Activated CD4-positive, alpha-beta memory T cell treated with anti-CD3 and anti-CD28 coated beads, Interleukin-2, amount 10 ng/mL, durations not matched to agents 7 days and 5 days (primary cell): ENCODE measurements around the gene PDGFRB. TPM values are rescaled to one million over a fixed set of nuclear protein-coding genes. Genes with fewer than 3 reads are reported as not detected.

Experiments
- CTCF ChIA-PET: fragments of 350-600 bp; sonication (Branson Sonifier 250); formaldehyde crosslinking; loops from one replicate; lab custom pipeline; 2021; ENCODE audit warnings: antibody characterized with exemption, inconsistent platforms; lab: Charles Lee
- POLR2A ChIA-PET: fragments of 350-600 bp; sonication (Branson Sonifier 250); formaldehyde crosslinking; loops from one replicate; lab custom pipeline; 2021; ENCODE audit warnings: antibody characterized with exemption; lab: Charles Lee
- DNase-seq: peaks from one replicate; pipeline ENCODE4 v3.0.0-alpha.2; 2020
- H3K27ac Mint-ChIP-seq: one replicate; pipeline ENCODE4 v1.8.0; 2021; ENCODE audit warnings: mild to moderate bottlenecking, mixed read lengths
- H3K27me3 Mint-ChIP-seq: one replicate; pipeline ENCODE4 v1.8.0; 2021; ENCODE audit warnings: mixed read lengths
- H3K36me3 Mint-ChIP-seq: one replicate; pipeline ENCODE4 v1.8.0; 2021; ENCODE audit warnings: low read depth, mixed read lengths
- H3K4me1 Mint-ChIP-seq: one replicate; pipeline ENCODE4 v1.8.0; 2021; ENCODE audit warnings: mixed read lengths
- H3K4me3 Mint-ChIP-seq: one replicate; pipeline ENCODE4 v1.8.0; 2021; ENCODE audit warnings: mild to moderate bottlenecking, mixed read lengths
- H3K9me3 Mint-ChIP-seq: one replicate; pipeline ENCODE4 v1.8.0; 2021; ENCODE audit warnings: mixed read lengths
- total RNA-seq, 2 experiments: library from RNA; stranded (reverse); gene quantifications; one replicate each; pipeline ENCODE4 v1.2.3, GENCODE V29; 2021

PDGFRB gene
- total RNA-seq, 2 experiments from 2014 or later, result 7.2 to 9.0 TPM

DNA sequence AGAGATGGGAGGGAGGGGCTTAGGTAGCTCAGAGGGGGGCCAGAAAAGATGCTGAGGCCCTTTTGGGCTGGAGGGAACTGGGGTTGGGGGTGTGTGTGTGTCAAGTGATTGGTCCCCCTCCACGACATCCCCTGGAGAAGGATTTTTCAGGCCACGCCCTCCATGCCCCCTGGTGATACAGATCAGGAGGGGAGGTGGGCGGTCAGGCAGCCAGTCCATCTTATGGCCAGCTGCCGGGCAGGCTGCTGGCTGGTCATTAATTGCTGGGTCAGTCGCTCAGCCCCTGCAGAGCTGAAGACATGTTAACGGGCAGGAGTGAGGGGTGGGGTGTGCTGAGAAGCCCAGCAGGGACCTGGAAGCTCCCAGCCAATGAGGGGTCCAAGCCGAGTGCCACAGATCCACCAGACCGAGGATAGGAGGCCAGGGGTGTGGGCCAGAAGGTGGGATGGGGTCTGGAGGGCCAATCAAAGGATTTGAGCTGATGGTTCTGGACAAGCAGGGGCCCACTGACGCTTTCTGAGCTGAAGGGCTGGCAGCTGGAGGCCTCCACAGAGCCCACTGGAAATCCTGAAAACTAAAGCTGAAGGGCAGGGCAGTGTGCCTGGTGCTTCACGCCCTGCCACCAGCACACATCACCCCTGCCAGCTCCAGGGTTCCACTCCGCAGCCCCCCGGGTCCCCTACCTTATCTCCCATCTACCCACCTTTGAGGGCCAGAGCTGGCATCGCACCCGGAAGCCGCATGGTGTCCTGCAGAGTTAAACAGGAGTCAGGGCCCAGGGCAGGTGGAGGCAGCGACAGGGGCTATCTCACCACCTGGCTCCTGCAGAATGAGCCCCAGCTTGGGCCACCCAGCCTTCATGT, 19.1 kb downstream of the PDGFRB start:
- no peak overlapping the region for H3K27ac Mint-ChIP-seq
- no peak for DNase-seq
- no peak overlapping the region for H3K4me3 Mint-ChIP-seq
- peaks cover 3% of the 10 kb centered on the region for H3K27me3 Mint-ChIP-seq
- ChIA-PET CTCF (interaction anchor here (0.9 to 1.0 kb wide), 3 partner anchors 9 to 213 kb away, joined by 3 read pairs; no protein-coding TSS in a partner anchor), POLR2A (interaction anchor here (1.5 kb wide), 1 partner anchor 9 kb away, joined by 5 read pairs; no protein-coding TSS in a partner anchor)
- no peaks in the 10 kb centered on the region for H3K9me3 Mint-ChIP-seq
- no peaks in the 10 kb centered on the region for H3K4me1 Mint-ChIP-seq
- no peaks in the 10 kb centered on the region for H3K36me3 Mint-ChIP-seq

DNA sequence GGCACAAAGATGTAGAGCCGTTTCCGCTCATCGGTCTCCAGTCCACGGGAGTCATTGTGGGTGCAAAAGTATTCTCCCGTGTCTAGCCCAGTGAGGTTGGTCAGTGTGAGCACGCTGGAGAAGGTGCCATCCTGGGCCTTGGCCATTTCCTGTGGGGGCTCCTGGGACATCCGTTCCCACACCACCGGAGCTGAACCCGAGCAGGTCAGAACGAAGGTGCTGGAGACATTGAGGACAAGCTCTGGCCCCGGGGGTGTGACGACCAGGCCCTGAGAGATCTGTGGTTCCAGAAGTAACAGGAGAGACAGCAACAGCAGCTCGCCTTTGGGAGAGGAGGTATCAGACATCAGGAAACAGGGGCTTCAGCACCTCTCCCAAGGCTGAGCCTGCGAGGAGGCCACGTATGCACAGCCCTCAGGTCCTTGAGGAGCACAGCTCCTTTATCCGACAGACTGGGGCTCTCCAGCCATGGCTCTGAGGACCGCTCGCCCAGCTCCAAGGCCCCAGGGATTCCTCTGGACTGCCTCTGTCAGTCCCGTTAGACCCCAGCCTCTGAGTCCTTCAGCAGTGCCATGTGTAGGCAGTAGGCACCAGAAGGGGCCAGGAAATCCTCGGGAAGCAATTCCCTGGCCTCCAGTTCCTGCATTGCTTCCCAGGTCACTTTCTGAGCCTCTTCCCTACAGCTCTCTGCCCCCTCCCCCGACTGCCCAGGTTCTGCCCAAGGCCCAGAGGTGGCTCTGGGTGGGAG, 19.9 kb downstream of the PDGFRB start:
- Mint-ChIP-seq H3K4me1 (no peaks in the 10 kb centered on the region), H3K9me3 (no peaks in the 10 kb centered on the region), H3K27me3 (peaks cover 3% of the 10 kb centered on the region), H3K27ac (no peak overlapping the region), H3K36me3 (no peaks in the 10 kb centered on the region), H3K4me3 (no peak overlapping the region)
- no peak for DNase-seq
- ChIA-PET POLR2A (interaction anchor here (1.5 kb wide), 1 partner anchor 10 kb away, joined by 5 read pairs; no protein-coding TSS in a partner anchor), CTCF (interaction anchor here (0.6 to 1.9 kb wide), 2 partner anchors 41 to 367 kb away, joined by 3 to 6 read pairs; no protein-coding TSS in a partner anchor)

DNA sequence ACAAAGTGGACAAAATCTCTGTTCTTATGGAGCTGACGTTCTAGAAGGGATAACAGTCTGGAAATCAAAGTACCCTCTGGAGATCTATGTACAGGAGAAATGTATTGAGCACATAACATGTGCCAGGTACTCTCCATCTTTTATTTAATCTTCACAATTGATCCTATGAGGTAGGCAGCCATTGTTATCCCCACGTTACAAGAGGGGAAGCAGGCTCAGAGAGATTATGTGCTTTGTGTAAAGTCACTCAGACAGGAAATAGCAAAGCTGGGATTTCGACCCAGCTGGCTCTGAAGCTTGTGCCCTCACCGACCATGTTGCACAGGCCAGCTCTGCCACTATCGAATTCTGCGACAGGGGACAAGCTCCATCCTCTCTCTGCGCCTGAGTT, 21.5 kb downstream of the PDGFRB start:
- ChIA-PET POLR2A (no interaction called here), CTCF (interaction anchor here (0.5 to 1.9 kb wide), 3 partner anchors 40 to 118 kb away, joined by 3 to 6 read pairs (median 4); no protein-coding TSS in a partner anchor)
- Mint-ChIP-seq H3K36me3 (no peaks in the 10 kb centered on the region), H3K4me1 (peaks cover 2% of the 10 kb centered on the region), H3K27me3 (peaks cover 3% of the 10 kb centered on the region), H3K4me3 (no peak overlapping the region), H3K9me3 (no peaks in the 10 kb centered on the region), H3K27ac (no peak overlapping the region)
- no peak for DNase-seq

DNA sequence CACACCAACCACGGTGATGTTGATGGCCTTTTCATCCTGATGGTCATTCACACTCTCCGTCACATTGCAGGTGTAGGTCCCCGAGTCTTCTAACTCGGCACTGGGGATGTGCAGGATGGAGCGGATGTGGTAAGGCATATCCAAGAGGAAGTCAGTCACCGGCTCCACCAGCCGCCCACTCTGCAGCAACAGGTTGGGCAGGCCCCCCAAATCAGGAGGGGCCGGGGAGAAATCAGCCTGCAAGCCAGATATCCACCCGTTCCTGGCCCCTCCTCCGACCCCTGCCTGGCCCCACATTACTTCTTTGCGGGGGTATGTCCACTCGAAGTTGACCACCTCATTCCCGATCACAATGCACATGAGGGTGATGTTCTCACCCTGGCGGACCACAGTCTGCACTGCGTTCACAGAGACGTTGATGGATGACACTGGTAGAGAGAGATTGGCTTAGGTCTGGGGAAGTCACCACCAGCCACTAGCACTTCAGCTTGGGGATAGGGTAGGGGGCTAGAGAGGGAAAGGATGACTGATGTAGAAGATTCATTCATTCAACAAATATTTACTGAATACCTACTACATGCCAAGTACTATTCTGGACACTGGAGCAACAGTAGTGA, 22.0 kb downstream of the PDGFRB start:
- CTCF ChIA-PET, result interaction anchor here (0.5 to 1.9 kb wide), 3 partner anchors 41 to 117 kb away, joined by 3 to 6 read pairs (median 4); no protein-coding TSS in a partner anchor
- peaks cover 2% of the 10 kb centered on the region for H3K4me1 Mint-ChIP-seq
- H3K4me3 Mint-ChIP-seq, result no peak overlapping the region
- POLR2A ChIA-PET, result no interaction called here
- DNase-seq, result no peak
- peaks cover 3% of the 10 kb centered on the region for H3K27me3 Mint-ChIP-seq
- H3K9me3 Mint-ChIP-seq, result no peaks in the 10 kb centered on the region
- no peaks in the 10 kb centered on the region for H3K36me3 Mint-ChIP-seq
- no peak overlapping the region for H3K27ac Mint-ChIP-seq

DNA sequence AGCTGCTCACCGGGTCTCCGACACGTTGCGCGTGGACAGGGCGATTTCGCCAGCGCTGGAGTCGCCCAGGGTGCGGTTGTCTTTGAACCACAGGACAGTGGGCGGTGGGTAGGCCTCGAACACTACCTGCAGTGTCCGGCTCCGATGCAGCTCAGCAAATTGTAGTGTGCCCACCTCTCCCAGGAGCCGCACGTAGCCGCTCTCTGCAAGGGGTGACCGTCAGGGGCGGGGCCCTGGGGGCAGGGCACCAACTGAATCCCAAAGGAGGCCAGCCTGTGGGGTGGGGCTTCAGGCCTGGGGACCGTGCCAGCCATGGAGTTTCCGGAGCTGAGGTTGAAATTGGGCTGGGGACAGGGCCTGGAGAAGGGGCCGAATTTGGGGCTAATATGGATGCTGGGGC, 22.9 kb downstream of the PDGFRB start:
- CTCF ChIA-PET, result interaction anchor here (1.2 kb wide), 2 partner anchors 36 to 42 kb away, joined by 3 to 4 read pairs; no protein-coding TSS in a partner anchor
- peaks cover 2% of the 10 kb centered on the region for H3K4me1 Mint-ChIP-seq
- POLR2A ChIA-PET, result no interaction called here
- no peak overlapping the region for H3K4me3 Mint-ChIP-seq
- H3K9me3 Mint-ChIP-seq, result no peaks in the 10 kb centered on the region
- DNase-seq, result no peak
- H3K27me3 Mint-ChIP-seq, result peaks cover 3% of the 10 kb centered on the region
- H3K27ac Mint-ChIP-seq, result no peak overlapping the region
- H3K36me3 Mint-ChIP-seq, result no peaks in the 10 kb centered on the region

DNA sequence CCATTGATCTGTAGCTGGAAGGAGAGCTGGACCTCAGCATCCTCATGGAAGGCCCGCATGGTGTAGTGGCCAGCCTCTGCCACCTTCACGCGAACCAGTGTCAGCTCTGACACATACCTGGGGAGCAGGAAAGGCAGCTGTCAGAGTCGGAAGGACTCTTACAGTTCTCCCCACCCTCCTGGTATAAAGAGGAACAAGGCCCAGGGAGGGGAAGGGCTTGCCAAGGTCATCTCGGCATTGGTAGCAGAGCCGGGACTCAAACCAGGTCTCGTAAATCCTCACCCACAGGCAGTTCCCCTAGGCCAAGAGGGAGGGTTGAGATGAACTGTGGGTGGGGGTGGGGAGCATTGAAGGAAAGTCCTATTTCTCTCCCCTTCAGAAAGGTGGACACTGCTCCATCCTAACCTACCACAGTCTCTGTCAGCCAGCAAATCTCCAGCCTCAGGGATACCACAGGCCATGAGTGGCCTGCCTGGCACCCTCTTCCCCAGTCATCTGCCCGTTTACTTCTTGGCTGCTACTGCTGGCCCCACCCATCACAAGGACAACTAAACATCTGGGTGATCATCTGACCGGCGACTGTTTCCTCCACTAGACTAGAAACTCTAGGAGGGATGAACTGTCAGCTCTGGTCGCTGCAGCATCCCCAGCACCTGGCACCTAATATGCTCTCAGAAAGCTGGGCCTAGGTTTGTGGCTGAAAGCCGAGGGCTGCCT, 23.5 kb downstream of the PDGFRB start:
- H3K27ac Mint-ChIP-seq, result no peak overlapping the region
- ChIA-PET POLR2A (interaction anchor here (1.0 kb wide), 1 partner anchor 219 kb away, joined by 3 read pairs; no protein-coding TSS in a partner anchor), CTCF (interaction anchor here (1.2 to 3.5 kb wide), 3 partner anchors 37 to 83 kb away, joined by 3 to 15 read pairs (median 10); no protein-coding TSS in a partner anchor)
- H3K4me3 Mint-ChIP-seq, result no peak overlapping the region
- H3K9me3 Mint-ChIP-seq, result no peaks in the 10 kb centered on the region
- DNase-seq, result no peak
- peaks cover 2% of the 10 kb centered on the region for H3K4me1 Mint-ChIP-seq
- peaks cover 3% of the 10 kb centered on the region for H3K27me3 Mint-ChIP-seq
- H3K36me3 Mint-ChIP-seq, result no peaks in the 10 kb centered on the region

DNA sequence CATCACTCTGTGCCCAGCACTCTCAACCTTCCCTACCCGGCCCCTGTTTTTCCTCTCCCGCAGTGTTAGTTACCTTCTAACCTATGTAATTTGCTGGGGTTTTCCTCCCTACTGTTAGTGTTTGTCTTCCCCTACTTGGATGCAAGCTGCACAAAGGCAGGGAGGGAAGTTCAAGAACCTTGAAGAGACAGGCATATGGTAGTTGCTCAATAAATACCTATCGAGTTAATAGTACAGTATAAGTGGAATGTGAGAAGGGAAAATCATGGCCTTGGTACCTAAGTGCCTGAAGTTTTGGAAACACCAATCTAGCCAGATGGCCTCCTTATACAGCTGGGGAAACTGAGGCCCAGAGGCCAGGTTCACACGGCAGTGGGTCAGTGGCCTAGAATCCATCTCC, 24.2 kb downstream of the PDGFRB start:
- Mint-ChIP-seq H3K4me3 (no peak overlapping the region), H3K27ac (no peak overlapping the region), H3K36me3 (no peaks in the 10 kb centered on the region), H3K9me3 (no peaks in the 10 kb centered on the region), H3K27me3 (peaks cover 3% of the 10 kb centered on the region), H3K4me1 (peaks cover 2% of the 10 kb centered on the region)
- ChIA-PET POLR2A (interaction anchor here (1.0 kb wide), 1 partner anchor 220 kb away, joined by 3 read pairs; no protein-coding TSS in a partner anchor), CTCF (interaction anchor here (1.2 to 3.6 kb wide), 5 partner anchors 37 to 219 kb away, joined by 3 to 22 read pairs (median 10); no protein-coding TSS in a partner anchor)
- no peak for DNase-seq

DNA sequence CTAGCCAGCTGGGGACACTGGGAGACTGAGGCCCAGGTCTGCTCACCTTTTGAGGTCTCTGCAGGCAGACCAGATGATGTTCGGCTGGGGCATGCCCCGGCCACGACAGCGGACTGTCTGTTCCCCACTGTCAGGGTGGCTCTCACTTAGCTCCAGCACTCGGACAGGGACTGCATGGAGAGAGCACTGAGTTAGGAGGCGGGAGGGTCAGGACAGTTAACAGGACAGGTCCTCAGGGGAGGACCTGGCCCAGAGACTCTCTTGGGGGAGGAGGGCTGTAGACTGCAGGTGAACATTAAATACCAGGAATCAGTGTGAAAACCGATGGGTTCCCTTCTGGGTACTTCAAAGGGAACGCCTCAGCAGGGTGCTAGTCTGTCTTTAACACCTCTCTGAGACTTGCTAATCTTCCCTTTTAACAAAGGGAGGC, 25.1 kb downstream of the PDGFRB start:
- H3K9me3 Mint-ChIP-seq, result no peaks in the 10 kb centered on the region
- CTCF ChIA-PET, result interaction anchor here (1.0 to 3.6 kb wide), 8 partner anchors 19 to 220 kb away, joined by 3 to 22 read pairs (median 6); partner anchors contain the start of gene PDGFRB
- H3K4me3 Mint-ChIP-seq, result no peak overlapping the region

DNA sequence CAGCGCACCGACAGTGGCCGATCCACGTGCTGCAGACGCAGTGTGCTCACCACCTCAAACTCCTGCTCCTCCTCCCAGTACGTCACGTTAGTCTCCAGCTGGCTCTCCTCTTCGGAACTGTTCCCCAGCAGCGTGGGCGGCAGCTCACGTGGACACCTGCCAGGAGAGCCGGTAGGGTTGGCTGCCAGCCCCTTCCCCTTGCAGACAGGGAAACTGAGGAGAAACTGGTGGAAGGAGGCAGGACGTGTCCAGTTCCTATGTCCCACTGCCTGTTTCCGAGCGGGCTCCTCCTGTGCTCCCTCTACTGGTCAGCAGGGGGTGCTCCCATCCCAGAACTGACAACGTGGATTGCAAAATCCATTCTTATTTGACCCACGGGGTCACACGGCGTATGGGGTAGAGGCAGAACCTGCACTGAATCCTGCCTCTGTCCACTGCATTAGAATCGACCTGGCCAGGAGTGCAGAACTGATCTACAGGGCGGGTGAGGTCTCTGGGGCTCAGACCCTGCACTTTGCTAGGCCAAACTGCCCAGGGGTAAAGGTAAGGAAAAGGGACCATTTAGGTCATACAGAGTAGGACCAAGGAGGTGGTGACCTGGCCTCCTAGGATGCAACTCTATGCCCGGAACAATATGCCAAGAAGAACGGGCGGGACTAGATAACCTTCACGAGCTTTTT, 25.7 kb downstream of the PDGFRB start:
- no peak overlapping the region for H3K27ac Mint-ChIP-seq
- CTCF ChIA-PET, result interaction anchor here (1.0 to 3.6 kb wide), 9 partner anchors 19 to 221 kb away, joined by 3 to 22 read pairs (median 5); partner anchors contain the start of gene PDGFRB

More for the DNA sequence above, 25.1 kb downstream of the PDGFRB start:
- Mint-ChIP-seq H3K27ac (no peak overlapping the region), H3K4me1 (peaks cover 2% of the 10 kb centered on the region), H3K27me3 (peaks cover 3% of the 10 kb centered on the region), H3K36me3 (no peaks in the 10 kb centered on the region)
- DNase-seq, result no peak
- POLR2A ChIA-PET, result no interaction called here

DNA sequence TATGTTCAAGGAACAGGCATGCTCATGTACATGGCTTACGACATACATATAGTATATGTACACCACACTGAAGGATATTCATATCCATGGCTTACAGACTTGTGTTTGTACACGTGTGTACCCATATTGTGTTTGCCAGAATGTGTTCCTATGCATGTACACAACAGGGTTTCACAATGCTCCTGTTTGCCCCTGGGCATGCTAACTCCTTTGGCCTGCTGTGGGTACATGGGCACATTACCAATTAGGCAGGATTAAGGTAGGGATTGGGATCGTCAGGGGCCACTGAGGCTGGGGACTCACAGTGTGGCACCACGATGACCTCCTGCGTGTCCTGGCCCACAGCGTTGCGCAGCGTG, 26.2 kb downstream of the PDGFRB start:
- Mint-ChIP-seq H3K36me3 (no peaks in the 10 kb centered on the region), H3K4me1 (peaks cover 2% of the 10 kb centered on the region), H3K4me3 (no peak overlapping the region), H3K9me3 (no peaks in the 10 kb centered on the region), H3K27ac (no peak overlapping the region), H3K27me3 (no peaks in the 10 kb centered on the region)
- CTCF ChIA-PET, result interaction anchor here (1.2 to 3.6 kb wide), 6 partner anchors 20 to 107 kb away, joined by 3 to 22 read pairs (median 6); no protein-coding TSS in a partner anchor
- POLR2A ChIA-PET, result interaction anchor here (1.4 kb wide), 1 partner anchor 89 kb away, joined by 3 read pairs; no protein-coding TSS in a partner anchor
- DNase-seq, result no peak

More for the DNA sequence above, 25.7 kb downstream of the PDGFRB start:
- Mint-ChIP-seq H3K36me3 (no peaks in the 10 kb centered on the region), H3K4me1 (peaks cover 2% of the 10 kb centered on the region), H3K4me3 (no peak overlapping the region), H3K27me3 (peaks cover under 1% of the 10 kb centered on the region), H3K9me3 (no peaks in the 10 kb centered on the region)
- DNase-seq, result peak; percentile 69
- POLR2A ChIA-PET, result interaction anchor here (1.4 kb wide), 1 partner anchor 88 kb away, joined by 3 read pairs; no protein-coding TSS in a partner anchor

DNA sequence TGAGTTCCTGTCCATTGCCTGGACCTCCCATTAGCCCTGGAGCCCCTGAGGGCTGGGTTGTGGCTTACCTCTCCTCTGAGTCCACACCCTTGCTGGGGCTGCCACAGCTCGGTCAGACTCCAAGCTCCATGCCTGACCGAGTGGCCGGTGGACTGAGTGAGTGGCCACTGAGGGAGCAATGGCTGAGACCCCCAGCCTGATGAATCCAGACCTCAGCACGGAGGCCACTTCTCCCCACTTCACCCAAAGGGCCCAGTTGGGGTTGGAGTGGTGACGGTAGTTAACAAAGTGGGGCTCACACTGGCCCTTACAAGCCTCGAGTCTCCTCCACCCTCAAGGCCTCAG, 28.8 kb downstream of the PDGFRB start:
- no peaks in the 10 kb centered on the region for H3K36me3 Mint-ChIP-seq
- CTCF ChIA-PET, result interaction anchor here (0.7 to 0.8 kb wide), 2 partner anchors 11 to 19 kb away, joined by 3 read pairs; no protein-coding TSS in a partner anchor
- no peak overlapping the region for H3K27ac Mint-ChIP-seq
- H3K4me1 Mint-ChIP-seq, result peaks cover 6% of the 10 kb centered on the region
- H3K27me3 Mint-ChIP-seq, result no peaks in the 10 kb centered on the region
- POLR2A ChIA-PET, result no interaction called here
- no peaks in the 10 kb centered on the region for H3K9me3 Mint-ChIP-seq
- H3K4me3 Mint-ChIP-seq, result no peak overlapping the region
- no peak for DNase-seq
